HUES64 (cell line): Measurements from ENCODE around the gene ZNF561.
"Not testable (repeated sequence)": the region's sequence is repeated elsewhere in the genome, so short reads cannot be mapped to it uniquely, and the experiment has no call there.

Experiments used
- H3K27ac ChIP-seq: 2 replicates; pipeline ENCODE4 v1.7.0; 2013; ENCODE audit warnings: low read depth, low read length, inconsistent platforms
- H3K27me3 ChIP-seq: 2 replicates; pipeline ENCODE4 v1.6.1; 2013; ENCODE audit warnings: mild to moderate bottlenecking, low read length; ENCODE audit not compliant: insufficient read depth
- H3K36me3 ChIP-seq: 2 replicates; pipeline ENCODE4 v1.6.1; 2013; ENCODE audit warnings: mild to moderate bottlenecking, low read length; ENCODE audit not compliant: insufficient read depth
- H3K4me1 ChIP-seq: 2 replicates; pipeline ENCODE4 v1.6.1; 2013; ENCODE audit warnings: mild to moderate bottlenecking, low read length, moderate library complexity; ENCODE audit not compliant: insufficient read depth
- H3K4me3 ChIP-seq: 2 replicates; pipeline ENCODE4 v1.5.1; 2013; ENCODE audit warnings: mild to moderate bottlenecking, low read length, moderate library complexity
- H3K9ac ChIP-seq: 2 replicates; pipeline ENCODE4 v1.6.1; 2013; ENCODE audit warnings: mild to moderate bottlenecking, low read depth, low read length
- H3K9me3 ChIP-seq: 2 replicates; pipeline ENCODE4 v1.6.1; 2013; ENCODE audit warnings: low read depth, low read length; ENCODE audit not compliant: insufficient read depth
- WGBS: fragments of 150-250, 120-280 bp; methylation state at CpG from one replicate; pipeline ENCODE4 v1.1.7; 2013; ENCODE audit warnings: missing lambda C conversion rate; 5-methylcytosine and 5-hydroxymethylcytosine counted together

The ZNF561 gene

GRCh38 chr19:9636018-9636417 lies 15.0 kb upstream of the ZNF561 start:
- Histone ChIP-seq H3K9me3 (peaks cover 2% of the 10 kb centered on the region; the same call in 1 of the 2 replicates), H3K4me3 (no peak overlapping the region), H3K9ac (no peak overlapping the region), H3K4me1 (no peaks in the 10 kb centered on the region), H3K27ac (no peak overlapping the region), H3K36me3 (peaks cover 35% of the 10 kb centered on the region), H3K27me3 (no peaks in the 10 kb centered on the region)
- WGBS = 97% methylated on average over 5 of the region's 5 CpGs

DNA sequence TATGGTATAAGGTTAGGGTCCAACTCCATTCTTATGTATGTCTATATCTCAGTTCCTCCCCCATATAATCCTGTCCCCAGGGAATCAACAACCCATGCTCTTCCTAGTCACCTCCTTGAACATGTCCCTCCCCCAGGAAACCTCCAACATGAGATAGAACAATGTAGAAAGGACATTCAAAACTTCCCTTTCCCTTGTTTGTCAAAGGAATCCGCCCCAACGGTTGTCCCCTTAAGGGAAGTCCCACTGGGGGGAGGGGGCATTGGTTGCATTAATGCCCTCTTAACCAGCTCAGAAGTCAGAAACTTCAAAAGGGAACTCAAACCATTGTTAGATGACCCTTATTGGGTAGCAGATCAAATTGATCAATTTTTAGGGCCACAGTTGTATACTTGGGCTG lies 6.8 kb upstream of the ZNF561 start:
- Histone ChIP-seq H3K4me3 (no peak overlapping the region), H3K4me1 (no peaks in the 10 kb centered on the region), H3K9ac (no peak overlapping the region), H3K9me3 (no peaks in the 10 kb centered on the region), H3K36me3 (peaks cover 11% of the 10 kb centered on the region), H3K27me3 (no peaks in the 10 kb centered on the region), H3K27ac (no peak overlapping the region)
- WGBS = 100% methylated on average over 2 of the region's 2 CpGs

DNA sequence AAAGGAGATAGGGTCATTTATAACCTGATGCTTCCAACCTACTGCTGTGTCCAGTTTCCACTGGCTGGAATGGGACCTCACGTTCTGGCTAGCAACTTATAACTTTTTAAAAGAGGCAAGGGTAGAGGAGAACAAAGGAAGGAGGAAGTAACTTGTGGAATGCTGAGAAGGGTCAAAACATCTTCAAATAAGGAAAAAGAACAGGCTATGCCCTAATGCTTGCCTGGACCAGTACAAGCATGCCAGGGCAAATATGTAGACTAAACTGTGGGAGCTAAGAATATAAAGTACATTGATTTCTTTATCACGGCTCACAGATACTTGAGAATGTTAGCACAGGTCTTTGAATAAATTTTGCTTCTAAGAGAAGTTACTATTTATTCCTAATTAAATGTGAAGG lies 1.5 kb upstream of the ZNF561 start:
- Histone ChIP-seq H3K27ac (no peak overlapping the region), H3K9ac (peak overlapping the region; percentile 53; the same call in 1 of the 2 replicates), H3K4me1 (peaks cover 9% of the 10 kb centered on the region; the same call in 1 of the 2 replicates), H3K27me3 (no peaks in the 10 kb centered on the region), H3K36me3 (peaks cover 21% of the 10 kb centered on the region), H3K9me3 (no peaks in the 10 kb centered on the region), H3K4me3 (no peak overlapping the region)
- 92% methylated on average over 2 of the region's 2 CpGs for WGBS

GRCh38 chr19:9620842-9621155 lies 233 bp downstream of the ZNF561 start:
- Histone ChIP-seq H3K27me3 (no peaks in the 10 kb centered on the region), H3K27ac (peak overlapping the region; percentile 98), H3K4me3 (peak overlapping the region; percentile 78), H3K36me3 (peaks cover 38% of the 10 kb centered on the region), H3K9ac (peak overlapping the region; percentile 99), H3K9me3 (no peaks in the 10 kb centered on the region), H3K4me1 (peaks cover 9% of the 10 kb centered on the region; the same call in 1 of the 2 replicates)
- WGBS = under 1% methylated on average over 16 of the region's 16 CpGs

DNA sequence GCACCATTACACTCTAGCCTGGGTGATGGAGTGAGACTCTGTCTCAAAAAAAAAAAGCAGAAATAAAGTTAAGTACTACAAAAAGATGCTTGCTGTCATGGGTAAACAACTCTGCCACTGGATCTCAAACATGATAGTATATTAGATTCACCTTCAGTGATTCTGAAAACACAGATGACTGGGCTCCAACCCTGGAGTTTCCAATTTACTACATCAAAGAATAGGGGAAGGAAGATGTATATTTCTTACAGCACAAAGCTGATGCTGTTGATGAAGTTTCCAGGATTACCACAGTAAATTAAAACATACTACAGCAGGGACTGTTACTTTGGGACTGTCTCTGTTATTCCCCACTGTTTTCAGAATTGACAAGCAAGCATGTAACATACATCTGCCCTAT lies 5.2 kb downstream of the ZNF561 start:
- Histone ChIP-seq H3K27ac (no peak overlapping the region), H3K9ac (no peak overlapping the region), H3K4me3 (no peak overlapping the region), H3K36me3 (peaks cover 88% of the 10 kb centered on the region), H3K27me3 (no peaks in the 10 kb centered on the region), H3K4me1 (0 out of 2 replicates have a peak, but pooled peaks cover 4% of the 10 kb centered on the region), H3K9me3 (peaks cover 33% of the 10 kb centered on the region)

DNA sequence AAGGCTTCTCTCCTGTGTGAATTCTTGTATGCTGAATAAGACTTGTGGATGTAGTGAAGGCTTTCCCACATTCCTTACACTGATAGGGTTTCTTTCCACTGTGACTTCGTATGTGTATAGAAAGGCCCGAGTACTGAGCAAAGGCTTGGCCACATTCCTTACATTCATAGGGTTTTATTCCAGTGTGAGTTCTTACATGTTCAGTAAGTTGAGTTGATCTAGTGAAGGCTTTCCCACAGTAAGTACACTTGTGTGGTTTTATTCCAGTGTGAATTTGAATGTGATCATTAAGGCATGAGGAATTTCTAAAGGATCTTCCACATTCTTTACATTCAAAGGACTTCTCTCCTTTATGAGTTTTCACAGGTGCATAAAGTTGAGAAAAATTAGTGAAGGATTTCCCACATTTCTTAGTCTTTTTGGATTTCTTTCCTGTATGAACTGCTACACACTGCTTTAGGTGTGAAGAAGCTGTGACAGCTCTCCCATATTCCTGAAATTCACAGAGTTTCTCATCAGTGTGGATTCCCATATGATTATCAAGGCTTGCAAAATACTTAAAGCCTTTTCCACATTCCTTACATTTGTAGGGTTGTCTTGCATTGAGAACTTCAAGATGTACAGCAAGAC lies 10.4 kb downstream of the ZNF561 start:
- Histone ChIP-seq H3K4me1 (no peaks in the 10 kb centered on the region), H3K9me3 (peaks cover 58% of the 10 kb centered on the region), H3K27me3 (no peaks in the 10 kb centered on the region), H3K9ac (no peak overlapping the region), H3K27ac (no peak overlapping the region), H3K36me3 (peaks cover 77% of the 10 kb centered on the region), H3K4me3 (no peak overlapping the region)
- WGBS = 86% methylated on average over 2 of the region's 2 CpGs

DNA sequence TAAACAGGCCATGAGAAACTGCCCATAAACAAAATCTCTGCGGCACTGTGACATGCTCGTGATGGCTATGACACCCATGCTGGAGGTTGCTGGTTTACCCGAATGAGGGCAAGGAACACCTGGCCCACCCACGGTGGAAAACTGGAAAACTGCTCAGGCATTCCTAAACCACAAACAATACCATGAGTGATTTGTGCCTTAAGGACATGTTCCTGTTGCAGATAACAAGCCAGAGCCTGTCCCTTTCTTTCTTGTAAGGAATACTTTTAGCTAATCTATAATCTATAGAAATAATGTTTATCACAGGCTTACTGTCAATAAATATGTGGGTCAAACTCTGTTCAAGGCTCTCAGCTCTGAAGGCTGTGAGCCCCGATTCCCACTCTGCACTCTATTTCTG lies 12.1 kb downstream of the ZNF561 start:
- peaks cover 61% of the 10 kb centered on the region for H3K36me3 ChIP-seq
- peaks cover 56% of the 10 kb centered on the region for H3K9me3 ChIP-seq
- H3K27ac ChIP-seq = no peak overlapping the region
- H3K4me1 ChIP-seq = no peaks in the 10 kb centered on the region
- WGBS = 93% methylated on average over 5 of the region's 5 CpGs
- no peaks in the 10 kb centered on the region for H3K27me3 ChIP-seq
- H3K9ac ChIP-seq = no peak overlapping the region
- no peak overlapping the region for H3K4me3 ChIP-seq

- Histone ChIP-seq H3K4me1 (no peaks in the 10 kb centered on the region), H3K27ac (no peak overlapping the region), H3K36me3 (no peaks in the 10 kb centered on the region), H3K27me3 (no peaks in the 10 kb centered on the region), H3K9ac (no peak overlapping the region), H3K4me3 (no peak overlapping the region), H3K9me3 (peaks cover 13% of the 10 kb centered on the region)
- WGBS = 85% methylated on average over 3 of the region's 3 CpGs
Measured at GRCh38 chr19:9597027-9597426, 24.0 kb downstream of the ZNF561 start.

DNA sequence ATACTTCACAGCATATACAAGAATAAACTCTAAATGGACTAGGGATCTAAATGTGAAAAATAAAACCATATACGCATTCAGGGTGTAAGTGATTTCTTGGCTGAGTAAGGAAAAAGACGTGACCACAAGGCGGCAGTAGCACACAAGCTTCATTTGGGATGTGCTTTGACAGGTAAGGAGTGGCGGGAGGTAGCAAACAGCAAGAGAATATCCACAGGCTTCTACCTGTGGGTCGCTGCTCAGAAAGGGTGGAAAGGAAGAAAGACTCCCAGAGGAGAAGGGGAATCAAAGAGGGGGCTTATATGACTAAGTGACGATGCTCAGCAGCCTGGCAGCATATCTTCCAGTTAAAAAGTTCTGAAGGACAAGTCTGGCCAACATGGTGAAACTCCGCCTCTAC lies 34.3 kb downstream of the ZNF561 start:
- WGBS = 31% methylated on average over 7 of the region's 7 CpGs
- Histone ChIP-seq H3K27ac (no peak overlapping the region), H3K4me3 (no peak overlapping the region)

GRCh38 chr19:9584073-9584833 lies 36.8 kb downstream of the ZNF561 start, which contains the start of gene ZNF121:
Gene ZNF121, minus strand, starts transcription at chr19:9584504. Its CDS starts 16,407 bp downstream, at chr19:9568097.
- H3K27me3 ChIP-seq = no peaks in the 10 kb centered on the region
- peaks cover 5% of the 10 kb centered on the region for H3K9me3 ChIP-seq
- H3K36me3 ChIP-seq = peaks cover 33% of the 10 kb centered on the region
- peak within 1 kb of the TSS; percentile 99 for H3K4me3 ChIP-seq
- H3K27ac ChIP-seq = peak within 1 kb of the TSS; percentile 99
- peak within 1 kb of the TSS; percentile 99 for H3K9ac ChIP-seq
- under 1% methylated on average over 51 of the region's 51 CpGs for WGBS
- H3K4me1 ChIP-seq = peaks cover 18% of the 10 kb centered on the region

More for the DNA sequence above, 34.3 kb downstream of the ZNF561 start:
- peaks cover 18% of the 10 kb centered on the region for H3K4me1 ChIP-seq
- no peaks in the 10 kb centered on the region for H3K27me3 ChIP-seq
- peaks cover 9% of the 10 kb centered on the region for H3K36me3 ChIP-seq
- H3K9me3 ChIP-seq = no peaks in the 10 kb centered on the region; the same call in 1 of the 2 replicates
- H3K9ac ChIP-seq = no peak overlapping the region

DNA sequence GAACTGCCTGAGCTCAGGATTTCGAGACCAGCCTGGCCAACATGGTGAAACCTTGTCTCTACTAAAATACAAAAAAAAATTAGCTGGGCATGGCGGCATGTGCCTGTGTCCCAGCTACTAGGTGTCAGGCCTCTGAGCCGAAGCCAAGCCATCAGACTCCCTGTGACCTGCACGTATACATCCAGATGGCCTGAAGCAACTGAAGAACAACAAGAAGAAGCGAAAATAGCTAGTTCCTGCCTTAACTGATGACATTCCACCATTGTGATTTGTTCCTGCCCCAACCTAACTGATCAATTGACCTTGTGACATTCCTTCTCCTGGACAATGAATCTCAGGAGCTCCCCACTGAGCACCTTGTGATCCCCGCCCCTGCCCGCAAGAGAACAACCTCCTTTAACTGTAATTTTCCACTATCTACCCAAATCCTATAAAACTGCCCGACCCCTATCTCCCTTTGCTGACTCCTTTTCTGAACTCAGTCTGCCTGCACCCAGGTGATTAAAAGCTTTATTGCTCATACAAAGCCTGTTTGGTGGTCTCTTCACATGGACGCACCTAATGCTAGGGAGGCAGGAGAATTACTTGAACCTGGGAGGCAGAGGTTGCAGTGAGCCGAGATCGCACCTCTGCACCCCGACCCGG lies 38.8 kb downstream of the ZNF561 start:
- H3K27me3 ChIP-seq, H3K9me3 ChIP-seq: not testable (repeated sequence)
- Histone ChIP-seq H3K4me3 (peak overlapping the region; percentile 99), H3K9ac (peak overlapping the region; percentile 61), H3K27ac (peak overlapping the region; percentile 81), H3K4me1 (peaks cover 24% of the 10 kb centered on the region), H3K36me3 (peaks cover 48% of the 10 kb centered on the region)
- 43% methylated on average over 12 of the region's 13 CpGs for WGBS
